Measurements from ENCODE around the gene TUT1. TPM values are rescaled to one million over a fixed set of nuclear protein-coding genes. Genes with fewer than 3 reads are reported as not detected.

The TUT1 gene
- polyA plus RNA-seq, 1 experiment = 9.9 TPM

DNA sequence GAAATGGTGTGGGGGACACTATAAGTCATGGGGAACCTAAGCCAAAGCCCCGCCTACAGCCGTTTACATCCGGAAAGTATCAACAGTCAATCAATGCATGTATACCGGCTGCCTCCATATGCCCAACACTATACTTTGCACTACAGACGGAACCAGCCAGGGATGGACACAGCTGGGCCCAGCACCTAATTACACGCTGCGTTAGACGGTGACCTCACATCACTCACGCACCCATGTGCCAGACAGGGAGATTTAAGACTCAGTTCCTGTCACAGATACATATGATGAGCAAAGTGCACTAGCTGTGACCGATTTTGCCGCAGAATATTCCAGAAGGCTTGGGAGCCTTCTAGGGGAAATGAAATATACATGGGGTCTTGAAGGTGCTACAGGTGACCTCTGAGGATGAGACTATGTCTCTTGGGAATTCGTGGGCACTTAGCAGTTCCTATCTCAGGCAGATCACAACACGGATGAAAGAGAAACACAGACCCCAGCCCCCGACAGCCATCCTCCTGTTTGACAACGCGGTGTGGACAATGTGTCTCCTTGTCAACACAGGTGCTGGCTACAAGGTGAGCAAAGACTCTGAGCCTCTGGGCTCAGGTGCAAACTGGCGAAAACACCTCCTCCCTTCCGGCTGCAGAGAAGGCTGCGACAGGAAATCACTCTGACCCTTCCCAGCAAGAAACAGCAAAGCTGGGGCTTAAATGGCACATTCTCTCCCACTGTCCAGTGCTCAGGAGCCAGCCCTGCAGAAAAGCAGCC is 52.7 kb downstream of the TUT1 start:
- DNase-seq (ENCODE audit: low read depth) = no peak
- POLR2A ChIA-PET = interaction anchor here (0.6 to 1.4 kb wide), 4 partner anchors 35 to 138 kb away, joined by 3 to 5 read pairs (median 4); partner anchors contain the start of gene EEF1G
- CTCF ChIA-PET = interaction anchor here (1.0 to 10.6 kb wide), 5 partner anchors 22 to 143 kb away, joined by 3 to 220 read pairs (median 10); no protein-coding TSS in a partner anchor

DNA sequence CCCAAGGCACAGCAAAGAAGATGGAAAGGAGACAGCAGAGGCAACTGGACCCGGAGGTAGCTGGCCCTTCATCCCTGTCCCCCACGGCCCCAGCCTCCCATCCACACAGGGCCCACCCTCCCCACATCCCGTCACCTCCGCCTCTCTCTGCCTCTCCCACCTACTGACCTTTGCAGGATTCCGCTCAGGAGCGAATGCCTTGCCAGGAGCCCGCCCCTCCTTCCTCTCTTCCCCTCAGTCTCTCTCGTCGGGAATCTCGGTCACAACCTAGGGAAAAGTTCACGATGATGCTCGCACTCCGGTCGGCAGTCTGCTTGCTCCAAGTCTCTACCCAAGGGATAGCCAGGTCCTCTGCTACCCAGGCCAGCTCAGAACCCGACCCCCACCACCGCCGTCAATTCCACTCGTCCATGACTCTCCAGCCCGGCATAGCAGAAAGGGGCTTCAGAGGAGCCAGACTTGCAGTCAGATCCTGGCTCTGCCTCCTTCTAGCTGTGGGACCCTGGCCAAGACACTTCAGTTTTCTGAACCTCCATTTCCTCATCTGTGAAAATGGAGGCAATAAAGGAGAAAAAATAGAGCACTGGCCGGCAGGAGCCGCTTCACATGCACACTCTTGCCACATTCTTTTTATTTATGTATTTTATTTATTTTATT is 54.9 kb downstream of the TUT1 start:
- DNase-seq (ENCODE audit: low read depth) = no peak
- H3K4me3 ChIP-seq (ENCODE audit: low read depth, low read length) = no peak overlapping the region
- TF ChIP-seq, protein P1, sequence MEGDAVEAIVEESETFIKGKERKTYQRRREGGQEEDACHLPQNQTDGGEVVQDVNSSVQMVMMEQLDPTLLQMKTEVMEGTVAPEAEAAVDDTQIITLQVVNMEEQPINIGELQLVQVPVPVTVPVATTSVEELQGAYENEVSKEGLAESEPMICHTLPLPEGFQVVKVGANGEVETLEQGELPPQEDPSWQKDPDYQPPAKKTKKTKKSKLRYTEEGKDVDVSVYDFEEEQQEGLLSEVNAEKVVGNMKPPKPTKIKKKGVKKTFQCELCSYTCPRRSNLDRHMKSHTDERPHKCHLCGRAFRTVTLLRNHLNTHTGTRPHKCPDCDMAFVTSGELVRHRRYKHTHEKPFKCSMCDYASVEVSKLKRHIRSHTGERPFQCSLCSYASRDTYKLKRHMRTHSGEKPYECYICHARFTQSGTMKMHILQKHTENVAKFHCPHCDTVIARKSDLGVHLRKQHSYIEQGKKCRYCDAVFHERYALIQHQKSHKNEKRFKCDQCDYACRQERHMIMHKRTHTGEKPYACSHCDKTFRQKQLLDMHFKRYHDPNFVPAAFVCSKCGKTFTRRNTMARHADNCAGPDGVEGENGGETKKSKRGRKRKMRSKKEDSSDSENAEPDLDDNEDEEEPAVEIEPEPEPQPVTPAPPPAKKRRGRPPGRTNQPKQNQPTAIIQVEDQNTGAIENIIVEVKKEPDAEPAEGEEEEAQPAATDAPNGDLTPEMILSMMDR (IDR thresholded peaks at IDR 0.05; ENCODE audit: insufficient read depth, low read depth, low read length) = no peak
- no peaks in the 10 kb centered on the region for H3K27me3 ChIP-seq (ENCODE audit: control insufficient read depth, insufficient read depth, low read length)
- ChIA-PET POLR2A (no interaction called here), CTCF (interaction anchor here (10.6 kb wide), 1 partner anchor 111 kb away, joined by 220 read pairs; no protein-coding TSS in a partner anchor)
- peaks cover 58% of the 10 kb centered on the region for H3K36me3 ChIP-seq (ENCODE audit: control insufficient read depth, insufficient read depth, low read length)

More for the DNA sequence above, 52.7 kb downstream of the TUT1 start:
- H3K27me3 ChIP-seq (ENCODE audit: control insufficient read depth, insufficient read depth, low read length) = no peaks in the 10 kb centered on the region
- TF ChIP-seq, protein P1 (IDR thresholded peaks at IDR 0.05; ENCODE audit: insufficient read depth, low read depth, low read length) = no peak
- H3K36me3 ChIP-seq (ENCODE audit: control insufficient read depth, insufficient read depth, low read length) = peaks cover 39% of the 10 kb centered on the region
- peak overlapping the region; percentile 20 for H3K4me3 ChIP-seq (ENCODE audit: low read depth, low read length)

DNA sequence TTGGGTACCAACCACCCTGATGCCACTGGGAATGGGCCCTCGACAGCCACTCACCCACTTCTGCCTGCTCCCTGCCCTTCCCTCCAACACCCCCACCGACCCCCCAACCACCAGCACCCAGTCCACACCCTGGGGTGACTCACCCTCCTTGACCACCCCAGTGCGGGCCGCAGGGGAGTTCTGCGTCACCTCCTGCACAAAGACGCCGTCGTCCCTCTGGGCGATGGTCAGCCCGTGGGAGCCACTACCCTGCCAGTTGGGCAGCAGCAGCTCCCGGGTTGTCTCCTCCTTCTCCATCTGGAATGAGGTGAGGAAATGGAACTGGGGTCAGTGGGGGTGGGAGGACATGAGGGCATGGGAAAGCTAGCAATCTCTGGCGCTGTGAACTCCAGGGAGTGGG is 55.5 kb downstream of the TUT1 start:
- peaks cover 60% of the 10 kb centered on the region for H3K36me3 ChIP-seq (ENCODE audit: control insufficient read depth, insufficient read depth, low read length)
- POLR2A ChIA-PET = no interaction called here
- H3K4me3 ChIP-seq (ENCODE audit: low read depth, low read length) = no peak overlapping the region
- TF ChIP-seq, protein P1 (IDR thresholded peaks at IDR 0.05; ENCODE audit: insufficient read depth, low read depth, low read length) = no peak
- DNase-seq (ENCODE audit: low read depth) = no peak
- CTCF ChIA-PET = interaction anchor here (10.6 kb wide), 1 partner anchor 110 kb away, joined by 220 read pairs; no protein-coding TSS in a partner anchor
- no peaks in the 10 kb centered on the region for H3K27me3 ChIP-seq (ENCODE audit: control insufficient read depth, insufficient read depth, low read length)

DNA sequence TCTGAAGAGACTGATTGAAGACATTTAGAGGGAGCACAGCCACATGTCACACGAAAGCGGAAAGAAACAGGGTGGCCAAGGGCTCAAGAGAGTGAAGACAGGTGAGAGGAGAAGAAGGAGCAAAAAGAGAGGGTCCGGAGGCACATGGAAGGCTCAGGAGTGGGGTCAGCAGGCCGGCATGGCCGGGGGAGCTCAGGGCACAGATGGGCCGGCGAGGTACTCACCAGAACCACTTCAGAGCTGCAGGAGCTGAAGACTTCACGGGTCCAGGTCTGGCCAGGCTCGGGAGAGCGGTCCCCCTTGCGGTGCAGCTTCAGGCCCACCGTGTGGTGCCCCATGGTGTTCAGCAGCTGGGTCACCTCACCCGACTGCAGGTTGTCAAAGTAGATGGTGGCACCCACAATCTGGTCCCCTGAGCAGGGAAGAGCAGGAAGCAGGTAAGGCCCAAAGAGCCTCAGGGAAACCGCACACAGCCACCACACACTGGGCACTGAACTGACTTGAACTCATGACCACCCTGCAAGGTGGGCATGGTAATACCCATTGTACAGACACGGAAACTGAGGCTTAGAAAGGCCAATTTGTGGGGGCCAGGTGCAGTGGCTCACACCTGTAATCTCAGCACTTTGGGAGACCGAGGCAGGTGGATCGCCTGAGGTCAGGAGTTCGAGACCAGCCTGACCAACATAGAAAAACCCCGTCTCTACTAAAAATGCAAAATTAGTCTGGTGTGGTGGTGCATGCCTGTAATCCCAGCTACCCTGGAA is 56.4 kb downstream of the TUT1 start:
- Histone ChIP-seq H3K4me3 (ENCODE audit: low read depth, low read length) (no peak overlapping the region), H3K36me3 (ENCODE audit: control insufficient read depth, insufficient read depth, low read length) (peaks cover 66% of the 10 kb centered on the region), H3K27me3 (ENCODE audit: control insufficient read depth, insufficient read depth, low read length) (no peaks in the 10 kb centered on the region)
- TF ChIP-seq, protein P1 (IDR thresholded peaks at IDR 0.05; ENCODE audit: insufficient read depth, low read depth, low read length) = no peak
- CTCF ChIA-PET = interaction anchor here (1.1 kb wide), 1 partner anchor 27 kb away, joined by 3 read pairs; no protein-coding TSS in a partner anchor
- POLR2A ChIA-PET = no interaction called here
- no peak for DNase-seq (ENCODE audit: low read depth)
